Measurements from ENCODE around the gene CDC42EP2.

- TF ChIP-seq CTCF (IDR thresholded peaks at IDR 0.05; ENCODE audit: low read depth, low read length, poor library complexity, severe bottlenecking) = no peak
- no peak for TF ChIP-seq EZH2phosphoT487 (IDR thresholded peaks at IDR 0.05; ENCODE audit: borderline replicate concordance, low read length)
These were observed 48.3 kb downstream of the CDC42EP2 start for GRCh38 chr11:65362966-65363365.

Measured in DOHH2 (cell line).